CD4-positive, alpha-beta T cell (primary cell): ENCODE measurements around the gene RYR2. TPM values are rescaled to one million over a fixed set of nuclear protein-coding genes. Genes with fewer than 3 reads are reported as not detected.

Experiments used
- ATAC-seq: fragments of 200-7000 bp; cut with Tn5 transposase; one replicate; pipeline ENCODE4 v1.10.0; 2022; ENCODE audit warnings: mild to moderate bottlenecking; ENCODE audit not compliant: poor library complexity
- CTCF ChIA-PET: fragments of 350-600 bp; sonication (Branson Sonifier 250); formaldehyde crosslinking; loops from one replicate; lab custom pipeline; 2021; ENCODE audit warnings: antibody characterized with exemption, inconsistent platforms; lab: Charles Lee
- POLR2A ChIA-PET: fragments of 350-600 bp; sonication (Branson Sonifier 250); formaldehyde crosslinking; loops from one replicate; lab custom pipeline; 2021; ENCODE audit warnings: antibody characterized with exemption, inconsistent platforms; lab: Charles Lee
- DNase-seq, 14 experiments: peaks; one replicate each; pipeline ENCODE4 v3.0.0-alpha.2; 2013 to 2020; ENCODE audit warnings: mixed read lengths in 2 of 14
- H3K27ac ChIP-seq, 2 donors: one replicate each; pipeline versions ENCODE4 v1.5.1 to v1.7.0; 2013; ENCODE audit warnings: low read length in 2 of 2, low read depth in 1 of 2, mild to moderate bottlenecking in 1 of 2
- H3K27me3 ChIP-seq, 2 experiments: 1 replicate in 1 of 2; 2 replicates in 1 of 2; pipeline versions ENCODE4 v1.6.1 to v1.7.0; 2013; ENCODE audit warnings: low read length in 2 of 2, control low read depth in 1 of 2, mild to moderate bottlenecking in 1 of 2, moderate library complexity in 1 of 2; ENCODE audit not compliant: insufficient read depth in 2 of 2, control insufficient read depth in 1 of 2
- H3K36me3 ChIP-seq: one replicate; pipeline ENCODE4 v1.6.1; 2013; ENCODE audit warnings: low read length, control low read depth; ENCODE audit not compliant: insufficient read depth
- H3K4me1 ChIP-seq: one replicate; pipeline ENCODE4 v1.6.1; 2013; ENCODE audit warnings: low read length, control low read depth; ENCODE audit not compliant: insufficient read depth
- H3K4me3 ChIP-seq: one replicate; pipeline ENCODE4 v1.5.1; 2013; ENCODE audit warnings: mild to moderate bottlenecking, low read length, moderate library complexity
- H3K9me3 ChIP-seq, 2 experiments: 1 replicate in 1 of 2; 2 replicates in 1 of 2; pipeline versions ENCODE4 v1.6.1 to v1.7.0; 2013; ENCODE audit warnings: low read length in 2 of 2, mild to moderate bottlenecking in 2 of 2, control low read depth in 1 of 2, moderate library complexity in 1 of 2; ENCODE audit not compliant: control insufficient read depth in 1 of 2, insufficient read depth in 1 of 2
- H3K27ac Mint-ChIP-seq: one replicate; pipeline ENCODE4 v1.8.0; 2020; ENCODE audit warnings: mixed read lengths
- H3K27me3 Mint-ChIP-seq: one replicate; pipeline ENCODE4 v1.8.0; 2021; ENCODE audit warnings: mixed read lengths
- H3K36me3 Mint-ChIP-seq: one replicate; pipeline ENCODE4 v1.8.0; 2021; ENCODE audit warnings: low read depth, mixed read lengths
- H3K4me1 Mint-ChIP-seq: one replicate; pipeline ENCODE4 v1.8.0; 2021; ENCODE audit warnings: low read depth, mixed read lengths
- H3K4me3 Mint-ChIP-seq: one replicate; pipeline ENCODE4 v1.8.0; 2020; ENCODE audit warnings: mild to moderate bottlenecking, mixed read lengths
- H3K9me3 Mint-ChIP-seq: one replicate; pipeline ENCODE4 v1.8.0; 2020; ENCODE audit warnings: mixed read lengths
- CTCF ChIP-seq: fragments of 200-600 bp; IDR thresholded peaks from one replicate; pipeline ENCODE4 v1.8.0; 2022; ENCODE audit warnings: antibody characterized with exemption, mild to moderate bottlenecking
- intact Hi-C, 2 experiments: fragments of 100-400 bp; cut with DNase I in 1 of 2; cut with micrococcal nuclease in 1 of 2; formaldehyde crosslinking; loops; one replicate each; pipeline versions ENCODE4 v1.15.1 to v1.9.0; 2023 to 2025; cut with DNase I, micrococcal nuclease
- total RNA-seq, 174 experiments: library from RNA in 2 of 174; stranded (reverse) in 2 of 174; gene quantifications; one replicate each; pipeline ENCODE4 v1.2.3 and lab custom pipeline; 2021 to 2026

RYR2 gene
- total RNA-seq, 2 experiments from 2014 or later, result not detected

- no peak for TF ChIP-seq CTCF
- no peak overlapping the region for H3K27ac ChIP-seq
- no peaks in the 10 kb centered on the region for H3K9me3 ChIP-seq
- H3K4me1 ChIP-seq, result no peaks in the 10 kb centered on the region
- intact Hi-C loops, result no loop called here
- no peaks in the 10 kb centered on the region for H3K4me1 Mint-ChIP-seq
- POLR2A ChIA-PET, result no interaction called here
- H3K4me3 ChIP-seq, result no peak overlapping the region
- no peaks in the 10 kb centered on the region for H3K36me3 ChIP-seq
- no peaks in the 10 kb centered on the region for H3K27me3 ChIP-seq
- H3K36me3 Mint-ChIP-seq, result no peaks in the 10 kb centered on the region
- H3K27ac Mint-ChIP-seq, result no peak overlapping the region
- H3K27me3 Mint-ChIP-seq, result no peaks in the 10 kb centered on the region
- H3K4me3 Mint-ChIP-seq, result no peak overlapping the region
- H3K9me3 Mint-ChIP-seq, result no peaks in the 10 kb centered on the region
- ATAC-seq (no peak), DNase-seq (no peak)
- CTCF ChIA-PET, result no interaction called here
These were observed 709.1 kb downstream of the RYR2 start for GRCh38 chr1:237751090-237751489.

- TF ChIP-seq CTCF, result no peak
- Mint-ChIP-seq H3K36me3 (no peaks in the 10 kb centered on the region), H3K4me3 (no peak overlapping the region), H3K27me3 (no peaks in the 10 kb centered on the region), H3K4me1 (no peaks in the 10 kb centered on the region), H3K9me3 (no peaks in the 10 kb centered on the region), H3K27ac (no peak overlapping the region)
- no peak for DNase-seq
- CTCF ChIA-PET, result no interaction called here
- no peak overlapping the region for H3K27ac ChIP-seq
- POLR2A ChIA-PET, result interaction anchor here (0.6 kb wide), 1 partner anchor 15 kb away, joined by 3 read pairs; no protein-coding TSS in a partner anchor
- no peaks in the 10 kb centered on the region for H3K27me3 ChIP-seq
- no peak for ATAC-seq
- no peaks in the 10 kb centered on the region for H3K9me3 ChIP-seq
- H3K4me3 ChIP-seq, result no peak overlapping the region
- H3K4me1 ChIP-seq, result no peaks in the 10 kb centered on the region
- H3K36me3 ChIP-seq, result no peaks in the 10 kb centered on the region
- intact Hi-C loops, result no loop called here
These were observed 712.6 kb downstream of the RYR2 start for GRCh38 chr1:237754627-237755026.

- Histone ChIP-seq H3K27ac (no peak overlapping the region), H3K9me3 (no peaks in the 10 kb centered on the region), H3K27me3 (no peaks in the 10 kb centered on the region), H3K4me3 (no peak overlapping the region), H3K36me3 (no peaks in the 10 kb centered on the region), H3K4me1 (no peaks in the 10 kb centered on the region)
- ATAC-seq (no peak), DNase-seq (no peak)
- CTCF ChIA-PET, result interaction anchor here (1.7 kb wide), 1 partner anchor 10 kb away, joined by 4 read pairs; no protein-coding TSS in a partner anchor
- no peaks in the 10 kb centered on the region for H3K36me3 Mint-ChIP-seq
- TF ChIP-seq CTCF, result no peak
- no peak overlapping the region for H3K4me3 Mint-ChIP-seq
- H3K27me3 Mint-ChIP-seq, result no peaks in the 10 kb centered on the region
- POLR2A ChIA-PET, result no interaction called here
- intact Hi-C loops, result no loop called here
- H3K27ac Mint-ChIP-seq, result no peak overlapping the region
- H3K9me3 Mint-ChIP-seq, result no peaks in the 10 kb centered on the region
- H3K4me1 Mint-ChIP-seq, result no peaks in the 10 kb centered on the region
These were observed 714.5 kb downstream of the RYR2 start for GRCh38 chr1:237756304-237756967.
